K562 (cell line): ENCODE measurements around the gene TSTD2. TPM values are rescaled to one million over a fixed set of nuclear protein-coding genes. Genes with fewer than 3 reads are reported as not detected.

Experiments used
- ATAC-seq: fragments of 200-7000 bp; cut with Tn5 transposase; 3 replicates; pipeline ENCODE4 v1.9.1; 2020; ENCODE audit warnings: moderate library complexity
- BruUV-seq: library from RNA; stranded (reverse); fragments of 400-500 nt; replicated peaks from 2 replicates; lab custom pipeline; 2021; lab: Mats Ljungman, UMichigan
- CTCF ChIA-PET: fragments of 300-600 bp; formaldehyde crosslinking; extraction: SDS; loops from one replicate; lab custom pipeline; 2021; ENCODE audit warnings: low intra/inter-chr PET ratio; lab: Yijun Ruan, JAX
- POLR2A ChIA-PET: fragments of 300-600, 350-650 bp; sonication (Branson Sonifier 250); formaldehyde crosslinking; extraction: SDS; loops from one replicate; lab custom pipeline; 2021; ENCODE audit warnings: antibody characterized with exemption, inconsistent platforms; lab: Yijun Ruan, JAX
- DNase-seq, 4 experiments: peaks; one replicate each; pipeline versions ENCODE4 v3.0.0 to v3.0.0-alpha.2; 2011 to 2018; ENCODE audit warnings: low spot score in 3 of 4, mixed read lengths in 3 of 4; ENCODE audit errors: extremely low read depth in 1 of 4
- FAIRE-seq: peaks from 2 replicates; lab custom pipeline; 2011; peaks lifted over from hg19 to GRCh38; lab: Jason Lieb, UNC
- H2AFZ ChIP-seq: 2 replicates; pipeline ENCODE4 v1.6.0; 2011; ENCODE audit warnings: low read depth, low read length, control low read depth, inconsistent platforms
- H3K27ac ChIP-seq: fragments of 200-600 bp; 3 replicates; pipeline ENCODE4 v1.8.0; 2011; ENCODE audit warnings: low read depth, mild to moderate bottlenecking, control low read depth, inconsistent platforms, low read length, moderate library complexity, mixed read lengths; ENCODE audit errors: extremely low read depth
- H3K27me3 ChIP-seq, 2 experiments: fragments of 300-600 bp in 1 of 2; 2 replicates in 1 of 2; 3 replicates in 1 of 2; pipeline versions ENCODE4 v1.6.0 to v1.8.0; 2011; ENCODE audit warnings: inconsistent platforms in 2 of 2, low read length in 2 of 2, mild to moderate bottlenecking in 1 of 2, mixed read lengths in 1 of 2, moderate library complexity in 1 of 2; ENCODE audit not compliant: control insufficient read depth in 2 of 2, insufficient read depth in 2 of 2
- H3K36me3 ChIP-seq: fragments of 300-600 bp; 3 replicates; pipeline ENCODE4 v1.8.0; 2011; ENCODE audit warnings: mild to moderate bottlenecking, low read length, inconsistent platforms; ENCODE audit not compliant: control insufficient read depth, insufficient read depth
- H3K4me1 ChIP-seq, 2 experiments: fragments of 200-600 bp in 1 of 2; replicated peaks in 1 of 2; 2 replicates in 1 of 2; 3 replicates in 1 of 2; pipeline versions ENCODE4 v1.5.1 to v1.8.0; 2011; ENCODE audit warnings: inconsistent platforms in 2 of 2, low read length in 2 of 2, mild to moderate bottlenecking in 1 of 2, mixed read lengths in 1 of 2, moderate library complexity in 1 of 2; ENCODE audit not compliant: control insufficient read depth in 2 of 2, insufficient read depth in 2 of 2
- H3K4me2 ChIP-seq: 2 replicates; pipeline ENCODE4 v1.6.1; 2011; ENCODE audit warnings: low read length, control low read depth, inconsistent platforms, mixed read lengths; ENCODE audit not compliant: insufficient read depth
- H3K4me3 ChIP-seq: fragments of 200-600 bp; sonication (generic), shearing (Covaris generic); 2 replicates; pipeline ENCODE4 v1.5.1; 2016; ENCODE audit warnings: control low read depth, inconsistent platforms
- H3K79me2 ChIP-seq: fragments of 200-600 bp; 3 replicates; pipeline ENCODE4 v1.8.0; 2011; ENCODE audit warnings: low read length, inconsistent platforms; ENCODE audit not compliant: control insufficient read depth, insufficient read depth
- H3K9ac ChIP-seq, 2 experiments: 2 replicates each; pipeline versions ENCODE4 v1.6.0 to v1.6.1; 2011; ENCODE audit warnings: low read depth in 2 of 2, low read length in 2 of 2, control low read depth in 1 of 2, inconsistent platforms in 1 of 2, mild to moderate bottlenecking in 1 of 2, mixed read lengths in 1 of 2; ENCODE audit not compliant: insufficient read depth in 1 of 2
- H3K9me1 ChIP-seq: one replicate; pipeline ENCODE4 v1.6.0; 2011; ENCODE audit warnings: inconsistent platforms, mild to moderate bottlenecking, low read length, moderate library complexity; ENCODE audit not compliant: control insufficient read depth, insufficient read depth
- H3K9me3 ChIP-seq: replicated peaks from 2 replicates; pipeline ENCODE4 v1.5.1; 2011; ENCODE audit warnings: low read depth, low read length, inconsistent platforms; ENCODE audit not compliant: control insufficient read depth, insufficient read depth
- H4K20me1 ChIP-seq: replicated peaks from 2 replicates; pipeline ENCODE4 v1.6.1; 2011; ENCODE audit warnings: low read length, inconsistent platforms, mixed read lengths; ENCODE audit not compliant: control insufficient read depth, insufficient read depth
- RBM25 ChIP-seq: fragments of 200-400 bp; formaldehyde crosslinking; IDR thresholded peaks from 2 replicates; pipeline ENCODE4 v1.6.1; 2018; ENCODE audit warnings: low read length, low read depth, moderate library complexity; ENCODE audit not compliant: severe bottlenecking
- SMARCB1 ChIP-seq: IDR thresholded peaks from 2 replicates; pipeline ENCODE4 v1.6.1; 2011; ENCODE audit warnings: improper control_type of control experiment, low read depth; ENCODE audit not compliant: insufficient read length
- TAF9B ChIP-seq: fragments of 450-650 bp; IDR thresholded peaks from 2 replicates; pipeline ENCODE4 v1.6.1; 2018; ENCODE audit warnings: mild to moderate bottlenecking; ENCODE audit not compliant: partially characterized antibody
- ZKSCAN3 ChIP-seq: fragments of 250-450 bp; sonication (Bioruptor Pico); IDR thresholded peaks from 2 replicates; pipeline ENCODE4 v1.4.0; 2020
- ZNF239 ChIP-seq: fragments of 250-450 bp; sonication (Bioruptor Pico); IDR thresholded peaks from 2 replicates; pipeline ENCODE4 v1.4.0; 2020; ENCODE audit warnings: mild to moderate bottlenecking
- ZNF644 ChIP-seq: fragments of 200-800 bp; sonication (Bioruptor generic); IDR thresholded peaks from 2 replicates; pipeline ENCODE4 v1.6.1; 2016; ENCODE audit warnings: low read depth, missing genetic modification characterization, missing compliant biosample characterization
- WGBS: fragments of 100-300 bp; shearing (Covaris generic); methylation state at CpG from one replicate; pipeline ENCODE4 v1.1.6; 2016; ENCODE audit warnings: low coverage, mixed read lengths; ENCODE audit not compliant: insufficient coverage; ENCODE audit errors: missing lambda C conversion rate; 5-methylcytosine and 5-hydroxymethylcytosine counted together
- in situ Hi-C: fragments of 300-500 bp; cut with MboI; formaldehyde crosslinking; loops from 4 replicates; pipeline ENCODE4 v1.15.0; 2018; ENCODE audit warnings: inconsistent platforms, mixed read lengths
- intact Hi-C: fragments of 100-400 bp; cut with micrococcal nuclease; formaldehyde crosslinking; loops from 2 replicates; pipeline ENCODE4 v1.14.2; 2022
- polyA plus RNA-seq, 8 experiments: library from polyadenylated mRNA; depleted of rRNA in 4 of 8; stranded (reverse) in 5 of 8; unstranded in 3 of 8; fragments of >200 nt; fragmentation: Nextera tagmentation in 2 of 8; fragmentation: Illumina TruSeq in 1 of 8; extraction: Ambion mirVana in 2 of 8; extraction: Trizol in 1 of 8; gene quantifications; 2 replicates each; pipeline versions ENCODE4 v1.2.1 to v1.2.3, GENCODE V29; 2011 to 2014; ENCODE audit warnings: inconsistent platforms in 1 of 8, missing spikeins in 1 of 8
- total RNA-seq, 7 experiments: library from RNA; depleted of rRNA in 6 of 7; stranded (reverse); fragments of >200 nt in 6 of 7; fragmentation: Illumina TruSeq in 2 of 7; extraction: Trizol in 2 of 7; gene quantifications; 2 replicates each; pipeline versions ENCODE4 v1.2.1 to v1.2.3, GENCODE V29; 2011 to 2021; ENCODE audit warnings: low replicate concordance in 1 of 7
- TF ChIP-seq, protein P1 (sequence below): fragments of 450-650 bp; IDR thresholded peaks from 2 replicates; pipeline ENCODE4 v1.6.1; 2016; ENCODE audit warnings: mild to moderate bottlenecking
- TF ChIP-seq, protein P2 (sequence below): fragments of 450-650 bp; IDR thresholded peaks from 2 replicates; pipeline ENCODE4 v1.6.1; 2014; ENCODE audit warnings: low read depth, mild to moderate bottlenecking, moderate library complexity, borderline replicate concordance
- TF ChIP-seq, protein P3 (sequence below): sonication (generic); formaldehyde crosslinking; IDR thresholded peaks from 2 replicates; pipeline ENCODE4 v1.9.0; 2022; ENCODE audit warnings: mild to moderate bottlenecking, missing genetic modification reagents

TSTD2 gene
- total and polyA plus RNA-seq, 9 of the 15 experiments (the other 6 are each of a cell fraction or from before 2014, with no cell fraction given): 10.1 to 36.7 (median 19.0) TPM

DNA sequence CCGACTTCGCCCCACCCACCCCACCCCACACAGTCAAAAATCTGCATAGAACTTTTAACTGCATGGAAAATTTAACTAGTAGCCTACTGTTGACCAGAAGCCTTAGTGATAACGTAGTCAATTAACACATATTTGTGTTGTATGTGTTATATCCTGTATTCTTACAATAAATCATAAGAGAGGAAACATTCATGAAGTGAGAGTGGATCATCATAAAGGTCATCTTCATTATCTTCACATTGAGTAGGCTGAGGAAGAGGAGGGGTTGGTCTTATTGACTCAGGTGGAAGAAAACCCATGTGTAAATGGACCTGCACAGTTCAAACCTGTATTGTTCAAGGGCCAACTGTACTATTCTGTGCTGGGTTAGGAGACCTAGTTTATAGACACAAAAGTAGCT is 32.6 kb upstream of the TSTD2 start:
- WGBS: 97% methylated on average over 3 of the region's 3 CpGs
- no peaks in the 10 kb centered on the region for H3K27me3 ChIP-seq
- in situ Hi-C loops (no loop called here), intact Hi-C loops (no loop called here)
- no peak overlapping the region for H3K9ac ChIP-seq
- H2AFZ ChIP-seq: no peak overlapping the region
- no peak overlapping the region for H3K4me3 ChIP-seq
- no peak overlapping the region for H3K27ac ChIP-seq
- CTCF ChIA-PET: no interaction called here
- H3K9me1 ChIP-seq: no peaks in the 10 kb centered on the region
- peaks cover 97% of the 10 kb centered on the region for H3K36me3 ChIP-seq
- H3K9me3 ChIP-seq: no peaks in the 10 kb centered on the region
- no peaks in the 10 kb centered on the region for H3K79me2 ChIP-seq
- DNase-seq (no peak), FAIRE-seq (no peak), ATAC-seq (no peak)
- BruUV-seq: no TSS peak
- no peaks in the 10 kb centered on the region for H3K4me1 ChIP-seq
- TF ChIP-seq, protein P1, sequence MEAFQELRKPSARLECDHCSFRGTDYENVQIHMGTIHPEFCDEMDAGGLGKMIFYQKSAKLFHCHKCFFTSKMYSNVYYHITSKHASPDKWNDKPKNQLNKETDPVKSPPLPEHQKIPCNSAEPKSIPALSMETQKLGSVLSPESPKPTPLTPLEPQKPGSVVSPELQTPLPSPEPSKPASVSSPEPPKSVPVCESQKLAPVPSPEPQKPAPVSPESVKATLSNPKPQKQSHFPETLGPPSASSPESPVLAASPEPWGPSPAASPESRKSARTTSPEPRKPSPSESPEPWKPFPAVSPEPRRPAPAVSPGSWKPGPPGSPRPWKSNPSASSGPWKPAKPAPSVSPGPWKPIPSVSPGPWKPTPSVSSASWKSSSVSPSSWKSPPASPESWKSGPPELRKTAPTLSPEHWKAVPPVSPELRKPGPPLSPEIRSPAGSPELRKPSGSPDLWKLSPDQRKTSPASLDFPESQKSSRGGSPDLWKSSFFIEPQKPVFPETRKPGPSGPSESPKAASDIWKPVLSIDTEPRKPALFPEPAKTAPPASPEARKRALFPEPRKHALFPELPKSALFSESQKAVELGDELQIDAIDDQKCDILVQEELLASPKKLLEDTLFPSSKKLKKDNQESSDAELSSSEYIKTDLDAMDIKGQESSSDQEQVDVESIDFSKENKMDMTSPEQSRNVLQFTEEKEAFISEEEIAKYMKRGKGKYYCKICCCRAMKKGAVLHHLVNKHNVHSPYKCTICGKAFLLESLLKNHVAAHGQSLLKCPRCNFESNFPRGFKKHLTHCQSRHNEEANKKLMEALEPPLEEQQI: no peak
- no peak for TF ChIP-seq ZNF644 (tag)
- TF ChIP-seq RBM25: no peak
- TF ChIP-seq ZKSCAN3 (CRISPR knock-in tag): no peak
- no peak for TF ChIP-seq SMARCB1
- TF ChIP-seq, protein P2, sequence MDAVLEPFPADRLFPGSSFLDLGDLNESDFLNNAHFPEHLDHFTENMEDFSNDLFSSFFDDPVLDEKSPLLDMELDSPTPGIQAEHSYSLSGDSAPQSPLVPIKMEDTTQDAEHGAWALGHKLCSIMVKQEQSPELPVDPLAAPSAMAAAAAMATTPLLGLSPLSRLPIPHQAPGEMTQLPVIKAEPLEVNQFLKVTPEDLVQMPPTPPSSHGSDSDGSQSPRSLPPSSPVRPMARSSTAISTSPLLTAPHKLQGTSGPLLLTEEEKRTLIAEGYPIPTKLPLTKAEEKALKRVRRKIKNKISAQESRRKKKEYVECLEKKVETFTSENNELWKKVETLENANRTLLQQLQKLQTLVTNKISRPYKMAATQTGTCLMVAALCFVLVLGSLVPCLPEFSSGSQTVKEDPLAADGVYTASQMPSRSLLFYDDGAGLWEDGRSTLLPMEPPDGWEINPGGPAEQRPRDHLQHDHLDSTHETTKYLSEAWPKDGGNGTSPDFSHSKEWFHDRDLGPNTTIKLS: no peak
- TF ChIP-seq TAF9B: no peak
- TF ChIP-seq, protein P3, sequence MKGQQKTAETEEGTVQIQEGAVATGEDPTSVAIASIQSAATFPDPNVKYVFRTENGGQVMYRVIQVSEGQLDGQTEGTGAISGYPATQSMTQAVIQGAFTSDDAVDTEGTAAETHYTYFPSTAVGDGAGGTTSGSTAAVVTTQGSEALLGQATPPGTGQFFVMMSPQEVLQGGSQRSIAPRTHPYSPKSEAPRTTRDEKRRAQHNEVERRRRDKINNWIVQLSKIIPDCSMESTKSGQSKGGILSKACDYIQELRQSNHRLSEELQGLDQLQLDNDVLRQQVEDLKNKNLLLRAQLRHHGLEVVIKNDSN (CRISPR knock-in tag): no peak
- no peak for TF ChIP-seq ZNF239 (CRISPR knock-in tag)
- POLR2A ChIA-PET: no interaction called here
- H4K20me1 ChIP-seq: no peaks in the 10 kb centered on the region
- no peak overlapping the region for H3K4me2 ChIP-seq
